ENCODE data around the gene MRPL23.
"Not testable (repeated sequence)": the region's sequence is repeated elsewhere in the genome, so short reads cannot be mapped to it uniquely, and the experiment has no call there.

The MRPL23 gene

DNA sequence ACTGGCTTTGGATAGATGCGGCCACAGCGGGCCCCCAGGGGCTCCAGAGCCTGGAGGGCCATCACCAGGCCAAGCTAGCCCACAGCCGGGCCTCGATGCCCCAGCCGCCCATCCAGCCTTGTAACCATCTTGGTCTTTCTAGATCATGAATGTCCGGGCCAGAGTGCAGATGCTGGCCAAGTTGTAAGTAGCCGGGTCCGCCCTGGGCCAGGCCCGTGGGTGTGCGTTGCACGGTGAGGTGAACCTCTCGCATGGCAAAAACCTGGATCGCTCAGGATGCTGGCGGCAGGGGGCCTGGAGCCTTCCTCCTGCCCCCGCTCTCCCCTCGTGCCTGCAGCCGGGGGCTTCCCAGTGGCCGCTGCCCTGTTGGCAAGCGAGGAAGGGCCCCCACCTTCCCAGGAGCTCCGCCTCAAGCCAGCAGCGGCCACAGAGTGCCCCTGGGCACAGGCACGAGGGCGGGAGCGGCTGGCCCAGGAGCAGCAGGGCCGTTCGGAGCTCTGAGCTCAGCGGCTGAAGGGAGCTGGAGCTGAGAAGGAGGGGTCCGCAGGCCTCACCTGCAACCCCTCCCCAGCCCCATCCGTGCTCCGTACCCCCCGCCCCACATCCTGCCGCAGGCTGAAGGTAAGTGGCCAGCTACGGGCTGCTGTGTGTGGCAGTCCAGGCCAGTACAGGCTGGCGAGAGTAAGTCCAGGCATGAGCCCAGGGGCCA, 10.9 kb upstream of the MRPL23 start:
- H3K4me2 ChIP-seq, result peak overlapping the region in 9 of 11 experiments; percentile 26 to 84 (median 67); a peak in 14 of 22 replicates
- TF ChIP-seq Cebpa-rat (IDR thresholded peaks at IDR 0.05), result no peak
- no peak overlapping the region for H3K27ac ChIP-seq
- H3K4me3 ChIP-seq, result no peak overlapping the region
- no peaks in the 10 kb centered on the region for H3K9me3 ChIP-seq (replicated peaks in 1 of 11)
- H3K9ac ChIP-seq, result peak overlapping the region in 1 of 11 experiments; percentile 47; a peak in 1 of 22 replicates
- H3K27me3 ChIP-seq, result peaks cover 0 to 3% (median 0%) of the 10 kb centered on the region in 11 experiments; a peak in 1 of 22 replicates
- no peaks in the 10 kb centered on the region for H3K36me3 ChIP-seq
- H4K20me1 ChIP-seq, result no peaks in the 10 kb centered on the region
- H3K4me1 ChIP-seq, result peaks cover 0 to 55% (median 40%) of the 10 kb centered on the region in 10 experiments; a peak in 18 of 20 replicates

DNA sequence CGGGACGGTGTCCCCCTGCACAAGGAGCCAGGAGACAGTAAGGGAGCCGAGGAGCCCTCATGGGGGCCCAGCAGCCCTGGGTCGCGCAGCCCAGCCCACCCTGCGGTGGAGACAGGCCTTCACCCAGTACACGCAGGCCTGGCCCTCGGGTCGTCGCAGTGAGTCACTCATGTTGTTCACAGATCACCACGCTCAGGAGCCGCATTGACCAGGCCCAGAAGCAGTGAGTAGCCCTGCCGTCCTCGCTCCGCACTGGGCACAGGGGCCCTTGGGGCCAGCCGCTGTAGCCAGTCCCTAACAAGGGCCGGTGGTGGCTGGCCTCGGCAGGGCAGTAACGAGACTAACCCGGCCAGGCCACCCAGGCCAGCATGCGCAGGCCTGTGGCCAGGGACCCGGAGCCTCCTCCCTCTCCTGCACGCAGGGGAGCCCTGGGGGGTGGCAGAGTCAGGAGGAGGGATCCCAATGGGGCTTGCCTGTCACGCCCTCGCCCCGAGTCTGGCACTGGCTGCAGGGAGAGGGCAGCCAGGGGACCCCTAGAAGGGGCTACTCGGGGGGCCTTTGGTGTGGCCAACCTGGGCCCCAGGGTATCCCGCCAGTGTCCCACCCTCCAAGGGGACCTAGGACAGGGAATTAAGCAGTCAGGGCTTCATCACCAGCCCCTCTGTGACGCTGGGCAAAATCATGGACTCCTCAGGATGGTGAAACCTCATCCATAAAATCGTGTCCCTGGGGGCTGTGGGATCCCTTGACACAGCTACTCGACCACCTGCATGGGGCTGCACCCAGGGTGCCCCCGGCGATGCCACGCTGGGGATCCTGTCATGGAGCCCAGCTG, 10.1 kb upstream of the MRPL23 start:
- H3K36me3 ChIP-seq, result no peaks in the 10 kb centered on the region
- no peak overlapping the region for H3K27ac ChIP-seq
- no peak for TF ChIP-seq Cebpa-rat (IDR thresholded peaks at IDR 0.05)
- H4K20me1 ChIP-seq, result no peaks in the 10 kb centered on the region
- H3K4me3 ChIP-seq, result no peak overlapping the region
- H3K9ac ChIP-seq, result no peak overlapping the region
- H3K4me1 ChIP-seq, result peaks cover 0 to 48% (median 32%) of the 10 kb centered on the region in 10 experiments; a peak in 17 of 20 replicates
- no peaks in the 10 kb centered on the region for H3K27me3 ChIP-seq
- H3K4me2 ChIP-seq, result no peak overlapping the region
- H3K9me3 ChIP-seq (replicated peaks in 1 of 11), result no peaks in the 10 kb centered on the region

DNA sequence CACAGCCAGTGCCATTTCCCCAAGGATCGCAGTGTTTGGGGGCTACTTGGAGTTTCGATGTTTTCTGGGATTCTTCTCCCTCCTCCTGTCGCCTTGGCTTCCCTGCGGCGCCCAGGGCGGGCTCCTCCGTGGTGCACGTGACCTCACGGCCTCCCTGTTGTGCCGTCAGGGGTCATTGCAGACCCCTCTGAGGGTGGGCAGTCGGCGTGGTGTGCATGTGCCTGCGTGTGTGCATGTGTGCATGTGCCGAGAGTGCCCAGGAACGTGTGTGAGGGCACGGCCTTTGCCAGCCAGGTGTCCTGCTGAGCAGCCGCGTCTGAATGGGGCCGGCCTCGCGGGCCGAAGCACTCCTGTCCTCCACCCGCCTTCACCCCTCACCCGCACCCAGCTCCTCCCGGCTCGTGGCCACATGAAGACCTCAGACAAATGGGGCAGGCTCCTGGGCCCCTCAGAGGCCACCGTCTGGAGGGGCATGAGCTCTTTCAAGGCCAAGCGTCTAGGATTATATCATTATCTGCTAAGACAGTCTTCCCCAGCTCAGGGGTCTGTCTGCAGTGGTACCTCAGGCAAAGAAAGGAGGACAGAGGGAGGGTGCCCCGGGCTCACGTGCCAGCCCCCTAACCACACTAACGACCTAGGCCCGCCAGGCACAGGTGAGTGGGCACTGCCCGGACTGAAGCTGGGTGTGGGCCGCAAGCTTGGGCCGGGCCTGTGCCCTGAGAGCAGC, 9.4 kb upstream of the MRPL23 start:
- H3K9ac ChIP-seq, result no peak overlapping the region
- H3K36me3 ChIP-seq, result no peaks in the 10 kb centered on the region
- no peak overlapping the region for H3K4me3 ChIP-seq
- no peaks in the 10 kb centered on the region for H4K20me1 ChIP-seq
- no peak overlapping the region for H3K4me2 ChIP-seq
- H3K27me3 ChIP-seq, result no peaks in the 10 kb centered on the region
- no peak overlapping the region for H3K27ac ChIP-seq
- H3K4me1 ChIP-seq, result peaks cover 0 to 51% (median 35%) of the 10 kb centered on the region in 10 experiments; a peak in 16 of 20 replicates
- no peak for TF ChIP-seq Cebpa-rat (IDR thresholded peaks at IDR 0.05)
- no peaks in the 10 kb centered on the region for H3K9me3 ChIP-seq (replicated peaks in 1 of 11)

DNA sequence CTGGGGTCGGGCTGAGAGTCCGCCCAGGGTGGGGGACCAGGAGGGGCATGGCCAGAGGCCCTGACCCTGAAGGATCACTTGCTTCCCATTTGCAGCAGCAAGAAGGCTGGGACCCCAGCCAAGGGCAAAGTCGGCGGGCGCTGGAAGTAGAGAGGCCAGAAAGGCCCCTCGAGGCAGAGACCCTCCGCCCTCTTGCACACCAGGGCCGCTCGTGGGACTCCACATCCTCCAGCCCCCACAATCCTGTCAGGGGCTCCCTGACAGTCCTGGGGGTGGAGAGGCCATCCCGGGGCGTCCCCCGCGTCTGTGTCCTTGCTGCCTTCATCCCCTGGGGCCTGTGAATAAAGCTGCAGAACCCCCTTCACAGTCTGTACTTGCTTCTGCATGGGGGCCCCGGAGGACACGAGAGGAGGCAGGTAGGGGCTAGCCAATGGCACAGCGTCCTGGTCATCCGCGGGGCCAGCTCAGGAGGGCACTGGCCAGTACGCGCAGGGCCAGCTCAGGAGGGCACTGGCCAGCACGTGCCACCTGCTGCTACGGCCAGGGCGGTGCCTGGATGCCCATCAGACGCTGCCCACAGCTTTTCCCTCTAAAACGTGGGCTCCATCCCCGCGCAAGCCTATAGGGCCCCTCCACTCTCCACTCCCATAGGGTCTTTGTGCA, 8.7 kb upstream of the MRPL23 start:
- Histone ChIP-seq H3K9ac (no peak overlapping the region; a peak in 1 of 22 replicates), H3K27me3 (no peaks in the 10 kb centered on the region), H3K27ac (no peak overlapping the region), H3K4me2 (peak overlapping the region in 3 of 11 experiments; percentile 3 to 42 (median 16); a peak in 4 of 22 replicates), H3K36me3 (no peaks in the 10 kb centered on the region), H3K9me3 (replicated peaks in 1 of 11) (no peaks in the 10 kb centered on the region), H4K20me1 (no peaks in the 10 kb centered on the region), H3K4me1 (peaks cover 0 to 53% (median 36%) of the 10 kb centered on the region in 10 experiments; a peak in 16 of 20 replicates), H3K4me3 (no peak overlapping the region)
- TF ChIP-seq Cebpa-rat (IDR thresholded peaks at IDR 0.05), result no peak

DNA sequence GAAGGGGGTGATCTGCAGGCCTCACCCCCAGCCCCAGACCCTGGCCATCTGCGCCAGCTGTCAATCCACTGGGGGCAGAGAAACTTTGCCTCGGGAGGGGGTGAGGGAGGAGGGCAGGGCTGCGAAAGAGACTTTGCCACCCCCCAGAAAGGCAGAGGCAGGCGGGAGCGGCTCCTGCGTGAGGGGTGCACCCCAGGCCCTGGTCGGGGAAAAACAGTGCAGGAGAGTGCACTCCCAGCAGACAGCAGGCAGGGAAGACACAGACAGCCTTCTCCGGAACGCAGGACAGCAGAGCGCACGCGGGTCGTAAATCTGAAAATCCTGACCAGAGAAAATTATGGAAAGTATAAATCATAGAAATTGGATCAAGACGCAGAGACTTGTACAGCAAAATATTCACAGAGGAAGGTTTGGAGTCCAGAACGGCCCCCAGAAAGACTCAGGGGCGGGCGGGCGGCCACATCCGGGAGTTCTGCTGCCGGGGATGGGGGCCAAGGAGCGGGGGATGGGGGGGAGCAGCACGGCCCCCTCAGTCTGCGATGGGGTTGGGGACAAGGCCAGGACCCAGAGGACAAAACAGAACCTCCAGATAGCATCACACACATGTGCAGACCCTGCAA, 8.0 kb upstream of the MRPL23 start:
- Histone ChIP-seq H3K36me3 (no peaks in the 10 kb centered on the region), H3K4me3 (no peak overlapping the region), H3K4me1 (peaks cover 0 to 59% (median 43%) of the 10 kb centered on the region in 10 experiments; a peak in 16 of 20 replicates), H3K4me2 (peak overlapping the region in 4 of 11 experiments; percentile 3 to 42 (median 11); a peak in 5 of 22 replicates), H4K20me1 (no peaks in the 10 kb centered on the region), H3K9me3 (replicated peaks in 1 of 11) (no peaks in the 10 kb centered on the region), H3K27ac (no peak overlapping the region), H3K27me3 (no peaks in the 10 kb centered on the region), H3K9ac (no peak overlapping the region; a peak in 1 of 22 replicates)
- no peak for TF ChIP-seq Cebpa-rat (IDR thresholded peaks at IDR 0.05)

DNA sequence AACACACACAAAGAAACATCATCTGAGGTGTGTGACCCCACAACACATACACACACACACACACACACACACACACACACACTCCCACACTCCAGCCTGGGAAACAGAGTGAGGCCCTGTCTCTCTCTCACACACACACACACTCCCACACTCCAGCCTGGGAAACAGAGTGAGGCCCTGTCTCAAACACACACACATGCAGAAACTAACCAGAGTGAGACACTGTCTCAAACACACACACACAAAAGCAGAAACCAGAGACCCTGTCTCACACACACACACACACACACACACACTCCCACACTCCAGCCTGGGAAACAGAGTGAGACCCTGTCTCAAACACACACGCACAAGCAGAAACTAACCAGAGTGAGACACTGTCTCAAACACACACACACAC, 7.3 kb upstream of the MRPL23 start:
- not testable (repeated sequence) for H3K4me3 ChIP-seq; H4K20me1 ChIP-seq; H3K9me3 ChIP-seq (replicated peaks in 1 of 11); H3K27me3 ChIP-seq; H3K36me3 ChIP-seq; H3K4me2 ChIP-seq; H3K9ac ChIP-seq; H3K27ac ChIP-seq
- peaks cover 0 to 55% (median 39%) of the 10 kb centered on the region in 10 experiments; a peak in 16 of 20 replicates for H3K4me1 ChIP-seq

DNA sequence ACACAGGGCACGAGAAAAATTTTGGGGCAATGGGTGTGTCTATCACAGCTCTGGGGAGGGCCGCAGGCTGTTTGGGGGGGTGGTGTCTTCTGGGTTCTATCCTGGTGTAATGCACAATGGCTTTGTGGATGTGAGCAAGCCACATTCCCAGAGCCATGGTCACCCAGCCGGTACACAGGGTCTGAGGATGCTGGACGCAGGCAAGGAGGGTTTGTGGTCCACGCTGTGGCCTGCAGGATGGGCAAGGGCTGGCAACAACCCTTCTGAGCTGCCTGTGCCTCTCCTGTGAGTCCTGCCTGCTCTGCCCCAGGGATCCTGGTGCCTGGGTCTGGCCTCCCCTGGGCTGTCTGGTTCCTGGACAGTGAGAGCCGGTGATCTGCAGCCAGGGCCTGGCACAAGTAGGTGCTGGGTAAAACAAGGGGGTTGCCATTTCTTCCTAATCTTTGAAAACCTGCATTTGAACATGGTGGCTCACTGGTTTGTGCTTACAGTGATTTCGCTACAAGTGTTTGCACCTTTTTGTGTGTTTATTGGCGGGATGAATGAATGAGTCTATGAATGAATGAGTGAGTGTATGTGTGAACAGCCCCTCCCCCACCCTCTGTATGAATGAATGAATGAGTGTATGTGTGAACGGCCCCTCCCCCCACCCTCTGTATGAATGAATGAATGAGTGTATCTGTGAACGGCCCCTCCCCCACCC, 4.4 kb upstream of the MRPL23 start:
- no peak for TF ChIP-seq Cebpa-rat (IDR thresholded peaks at IDR 0.05)
- H3K27me3 ChIP-seq, result no peaks in the 10 kb centered on the region
- H3K9ac ChIP-seq, result no peak overlapping the region
- H3K9me3 ChIP-seq (replicated peaks in 1 of 11), result no peaks in the 10 kb centered on the region
- H3K27ac ChIP-seq, result no peak overlapping the region
- H3K4me1 ChIP-seq, result peaks cover 0 to 31% (median 24%) of the 10 kb centered on the region in 10 experiments; a peak in 15 of 20 replicates
- H3K4me2 ChIP-seq, result peak overlapping the region in 6 of 11 experiments; percentile 7 to 34 (median 16); a peak in 6 of 22 replicates
- no peak overlapping the region for H3K4me3 ChIP-seq
- H3K36me3 ChIP-seq, result no peaks in the 10 kb centered on the region
- no peaks in the 10 kb centered on the region for H4K20me1 ChIP-seq

DNA sequence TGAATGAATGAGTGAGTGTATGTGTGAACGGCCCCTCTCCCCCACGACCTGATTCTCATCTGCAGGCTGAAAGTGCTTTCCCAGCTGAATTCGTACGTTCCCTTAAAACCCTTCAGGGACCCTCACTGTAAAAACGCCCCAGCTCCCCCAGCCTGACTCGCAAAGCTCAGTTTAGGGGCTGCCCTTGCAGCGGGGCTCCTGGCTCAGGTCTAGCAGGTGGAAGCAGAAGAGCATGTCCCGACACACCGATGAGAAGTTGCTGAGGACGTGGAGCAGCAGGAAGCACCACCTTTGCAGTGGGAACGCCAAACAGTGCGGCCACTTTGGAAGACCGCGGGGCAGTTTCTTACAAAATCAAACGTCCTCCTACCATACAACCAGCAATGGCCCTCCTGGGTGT, 3.6 kb upstream of the MRPL23 start:
- no peaks in the 10 kb centered on the region for H3K9me3 ChIP-seq (replicated peaks in 1 of 11)
- no peak for TF ChIP-seq Cebpa-rat (IDR thresholded peaks at IDR 0.05)
- peaks cover 0 to 25% (median 20%) of the 10 kb centered on the region in 10 experiments; a peak in 15 of 20 replicates for H3K4me1 ChIP-seq
- no peak overlapping the region for H3K9ac ChIP-seq
- no peak overlapping the region for H3K4me3 ChIP-seq
- H3K4me2 ChIP-seq, result peak overlapping the region in 4 of 11 experiments; percentile 8 to 29 (median 14); a peak in 5 of 22 replicates
- no peaks in the 10 kb centered on the region for H3K36me3 ChIP-seq
- no peak overlapping the region for H3K27ac ChIP-seq
- no peaks in the 10 kb centered on the region for H4K20me1 ChIP-seq
- no peaks in the 10 kb centered on the region for H3K27me3 ChIP-seq

All from BLaER1 treated with 17β-estradiol and CSF1 and Interleukin-3, amounts not matched to agents 10 nM and 100 nM (cell line).